Measurements from ENCODE around the gene BDKRB1.

DNA sequence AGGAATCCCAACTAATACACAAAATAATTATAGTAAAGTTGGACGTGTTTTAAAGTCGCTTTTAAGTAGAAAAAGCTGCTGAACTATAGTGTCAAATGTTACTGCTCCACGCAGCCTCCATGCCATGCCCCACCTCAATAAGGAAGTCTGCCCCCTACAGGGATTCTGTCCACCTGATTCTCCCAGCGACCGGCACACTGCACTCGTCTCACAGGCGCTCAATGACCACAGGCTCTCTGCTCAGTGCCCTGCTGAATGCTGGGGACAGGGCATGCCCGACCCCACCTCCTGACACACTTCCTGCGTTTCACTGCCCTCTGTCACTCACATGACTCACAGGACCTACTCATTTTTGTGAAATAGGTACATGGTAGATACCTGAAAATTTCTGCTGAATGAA, 48.9 kb downstream of the BDKRB1 start:
- TF ChIP-seq, protein P1, sequence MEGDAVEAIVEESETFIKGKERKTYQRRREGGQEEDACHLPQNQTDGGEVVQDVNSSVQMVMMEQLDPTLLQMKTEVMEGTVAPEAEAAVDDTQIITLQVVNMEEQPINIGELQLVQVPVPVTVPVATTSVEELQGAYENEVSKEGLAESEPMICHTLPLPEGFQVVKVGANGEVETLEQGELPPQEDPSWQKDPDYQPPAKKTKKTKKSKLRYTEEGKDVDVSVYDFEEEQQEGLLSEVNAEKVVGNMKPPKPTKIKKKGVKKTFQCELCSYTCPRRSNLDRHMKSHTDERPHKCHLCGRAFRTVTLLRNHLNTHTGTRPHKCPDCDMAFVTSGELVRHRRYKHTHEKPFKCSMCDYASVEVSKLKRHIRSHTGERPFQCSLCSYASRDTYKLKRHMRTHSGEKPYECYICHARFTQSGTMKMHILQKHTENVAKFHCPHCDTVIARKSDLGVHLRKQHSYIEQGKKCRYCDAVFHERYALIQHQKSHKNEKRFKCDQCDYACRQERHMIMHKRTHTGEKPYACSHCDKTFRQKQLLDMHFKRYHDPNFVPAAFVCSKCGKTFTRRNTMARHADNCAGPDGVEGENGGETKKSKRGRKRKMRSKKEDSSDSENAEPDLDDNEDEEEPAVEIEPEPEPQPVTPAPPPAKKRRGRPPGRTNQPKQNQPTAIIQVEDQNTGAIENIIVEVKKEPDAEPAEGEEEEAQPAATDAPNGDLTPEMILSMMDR (IDR thresholded peaks at IDR 0.05), result no peak
- TF ChIP-seq POLR2A (IDR thresholded peaks at IDR 0.05), result no peak

Measured in Peyer's patch (tissue), 4 donors.